H1 (cell line): ENCODE data around the gene SNAPC2. TPM values are rescaled to one million over a fixed set of nuclear protein-coding genes. Genes with fewer than 3 reads are reported as not detected.

Source experiments
- CTCF ChIA-PET: fragments of 300-600 bp; sonication (Branson Sonifier 250); formaldehyde crosslinking; loops from one replicate; lab custom pipeline; 2021; ENCODE audit not compliant: partially characterized antibody; lab: Charles Lee
- POLR2A ChIA-PET: fragments of 300-600 bp; sonication (Branson Sonifier 250); formaldehyde crosslinking; loops from one replicate; lab custom pipeline; 2021; ENCODE audit warnings: inconsistent platforms; ENCODE audit not compliant: partially characterized antibody; lab: Charles Lee
- DNase-seq, 2 experiments: peaks; one replicate each; pipeline versions ENCODE4 v3.0.0 to v3.0.0-alpha.2; 2010 to 2022; ENCODE audit warnings: low spot score in 2 of 2, low read depth in 1 of 2, mixed read lengths in 1 of 2
- FAIRE-seq: peaks from 2 replicates; lab custom pipeline; 2011; peaks lifted over from hg19 to GRCh38; lab: Jason Lieb, UNC
- H2AFZ ChIP-seq: 2 replicates; pipeline ENCODE4 v1.8.1; 2012; ENCODE audit warnings: low read length, inconsistent platforms
- H2AK5ac ChIP-seq: 2 replicates; pipeline ENCODE4 v1.6.1; 2013; ENCODE audit warnings: low read depth, low read length
- H2BK120ac ChIP-seq: replicated peaks from 2 replicates; pipeline ENCODE3; 2013; ENCODE audit warnings: low read depth, low read length, inconsistent platforms
- H2BK12ac ChIP-seq: 2 replicates; pipeline ENCODE4 v1.6.1; 2013; ENCODE audit warnings: low read depth, low read length
- H2BK15ac ChIP-seq: 2 replicates; pipeline ENCODE4 v1.6.1; 2013; ENCODE audit warnings: low read length
- H2BK20ac ChIP-seq: 2 replicates; pipeline ENCODE4 v1.6.1; 2013; ENCODE audit warnings: low read length
- H2BK5ac ChIP-seq: 2 replicates; pipeline ENCODE4 v1.6.1; 2013; ENCODE audit warnings: low read depth, low read length
- H3K14ac ChIP-seq: 2 replicates; pipeline ENCODE4 v1.6.1; 2013; ENCODE audit warnings: inconsistent platforms; ENCODE audit not compliant: insufficient read length
- H3K18ac ChIP-seq: 2 replicates; pipeline ENCODE4 v1.6.1; 2013; ENCODE audit warnings: low read length; ENCODE audit errors: extremely low read depth
- H3K23ac ChIP-seq: 2 replicates; pipeline ENCODE4 v1.6.1; 2013; ENCODE audit warnings: inconsistent platforms; ENCODE audit not compliant: insufficient read length
- H3K23me2 ChIP-seq: 2 replicates; pipeline ENCODE4 v1.6.1; 2013; ENCODE audit warnings: low read depth, low read length
- H3K27ac ChIP-seq: 2 replicates; pipeline ENCODE4 v1.6.1; 2011; ENCODE audit warnings: low read depth, low read length, inconsistent platforms
- H3K27me3 ChIP-seq, 4 experiments: replicated peaks in 1 of 4; 1 replicate in 1 of 4; 2 replicates in 3 of 4; pipeline versions ENCODE4 v1.6.1 to v1.8.1; 2011 to 2013; ENCODE audit warnings: low read length in 3 of 4, mild to moderate bottlenecking in 3 of 4, inconsistent platforms in 2 of 4, mixed read lengths in 2 of 4, moderate library complexity in 1 of 4; ENCODE audit not compliant: control insufficient read depth in 3 of 4, insufficient read depth in 3 of 4; ENCODE audit errors: extremely low read depth in 1 of 4
- H3K36me3 ChIP-seq, 4 experiments: 2 replicates each; pipeline versions ENCODE4 v1.6.1 to v1.8.1; 2011 to 2013; ENCODE audit warnings: mild to moderate bottlenecking in 4 of 4, low read length in 3 of 4, moderate library complexity in 2 of 4, control low read depth in 1 of 4, inconsistent platforms in 1 of 4; ENCODE audit not compliant: insufficient read depth in 4 of 4, control insufficient read depth in 2 of 4
- H3K4ac ChIP-seq: replicated peaks from 2 replicates; pipeline ENCODE3; 2013; ENCODE audit warnings: low read length, low read depth, mixed read lengths, inconsistent platforms; ENCODE audit not compliant: insufficient read length
- H3K4me1 ChIP-seq, 4 experiments: replicated peaks in 1 of 4; 1 replicate in 1 of 4; 2 replicates in 3 of 4; pipeline versions ENCODE4 v1.6.1 to v1.8.1; 2011 to 2013; ENCODE audit warnings: low read length in 3 of 4, inconsistent platforms in 2 of 4, mixed read lengths in 1 of 4; ENCODE audit not compliant: insufficient read depth in 4 of 4, control insufficient read depth in 3 of 4
- H3K4me2 ChIP-seq, 2 experiments: 2 replicates each; pipeline versions ENCODE4 v1.6.1 to v1.8.1; 2011 to 2013; ENCODE audit warnings: low read depth in 2 of 2, low read length in 2 of 2, control low read depth in 1 of 2, inconsistent platforms in 1 of 2, mild to moderate bottlenecking in 1 of 2; ENCODE audit not compliant: insufficient read depth in 1 of 2
- H3K4me3 ChIP-seq, 4 experiments: fragments of 200-600, 300-600 bp in 1 of 4; sonication (generic), shearing (Covaris generic), sonication (Bioruptor Twin) in 1 of 4; 2 replicates each; pipeline versions ENCODE4 v1.5.1 to v1.8.1; 2011 to 2016; ENCODE audit warnings: low read length in 4 of 4, low read depth in 3 of 4, control low read depth in 2 of 4, inconsistent platforms in 2 of 4, mild to moderate bottlenecking in 2 of 4, mixed read lengths in 1 of 4, moderate library complexity in 1 of 4; ENCODE audit not compliant: insufficient read depth in 2 of 4; ENCODE audit errors: extremely low read depth in 1 of 4
- H3K56ac ChIP-seq: replicated peaks from 2 replicates; pipeline ENCODE3; 2013; ENCODE audit warnings: low read depth, mild to moderate bottlenecking, mixed read lengths, low read length, inconsistent platforms; ENCODE audit not compliant: insufficient read length
- H3K79me1 ChIP-seq: 2 replicates; pipeline ENCODE4 v1.6.1; 2013; ENCODE audit warnings: low read depth, low read length, control low read depth
- H3K79me2 ChIP-seq, 2 experiments: 2 replicates each; pipeline versions ENCODE4 v1.6.1 to v1.8.1; 2012 to 2013; ENCODE audit warnings: low read length in 2 of 2, mild to moderate bottlenecking in 2 of 2, inconsistent platforms in 1 of 2; ENCODE audit not compliant: insufficient read depth in 2 of 2, control insufficient read depth in 1 of 2
- H3K9ac ChIP-seq, 4 experiments: replicated peaks in 1 of 4; 1 replicate in 1 of 4; 2 replicates in 3 of 4; pipeline versions ENCODE4 v1.6.1 to v1.8.1; 2011 to 2013; ENCODE audit warnings: low read depth in 3 of 4, low read length in 3 of 4, control low read depth in 2 of 4, mild to moderate bottlenecking in 2 of 4, moderate library complexity in 2 of 4, inconsistent platforms in 1 of 4; ENCODE audit errors: extremely low read depth in 1 of 4
- H3K9me3 ChIP-seq, 2 experiments: 2 replicates each; pipeline versions ENCODE4 v1.6.1 to v1.8.1; 2012 to 2013; ENCODE audit warnings: mild to moderate bottlenecking in 2 of 2, moderate library complexity in 2 of 2, control low read depth in 1 of 2, inconsistent platforms in 1 of 2, low read depth in 1 of 2, low read length in 1 of 2, mixed read lengths in 1 of 2; ENCODE audit not compliant: insufficient read depth in 2 of 2
- H4K20me1 ChIP-seq, 2 experiments: replicated peaks in 1 of 2; 2 replicates each; pipeline versions ENCODE3 to v1.8.1; 2011 to 2013; ENCODE audit warnings: inconsistent platforms in 2 of 2, low read length in 2 of 2, mild to moderate bottlenecking in 1 of 2; ENCODE audit not compliant: insufficient read depth in 2 of 2, control insufficient read depth in 1 of 2
- H4K5ac ChIP-seq: 2 replicates; pipeline ENCODE4 v1.6.1; 2013; ENCODE audit warnings: low read length, low read depth, mixed read lengths, inconsistent platforms; ENCODE audit not compliant: insufficient read length
- H4K8ac ChIP-seq: 2 replicates; pipeline ENCODE4 v1.8.0; 2013; ENCODE audit warnings: mild to moderate bottlenecking, moderate library complexity, low read length, inconsistent platforms; ENCODE audit not compliant: insufficient read depth; ENCODE audit errors: extremely low read depth
- H4K91ac ChIP-seq: replicated peaks from 2 replicates; pipeline ENCODE3; 2013; ENCODE audit warnings: low read length, mixed read lengths, inconsistent platforms; ENCODE audit not compliant: insufficient read length
- ATF3 ChIP-seq: IDR thresholded peaks from 2 replicates; pipeline ENCODE4 v1.6.1; 2011; ENCODE audit warnings: low read depth, mild to moderate bottlenecking, low read length; ENCODE audit not compliant: insufficient read depth
- EGR1 ChIP-seq: IDR thresholded peaks from 2 replicates; pipeline ENCODE4 v1.6.1; 2011; ENCODE audit warnings: low read depth, low read length, borderline replicate concordance
- KDM4A ChIP-seq: IDR thresholded peaks from one replicate; pipeline ENCODE4 v1.7.1; 2012; ENCODE audit warnings: low read depth, mild to moderate bottlenecking, moderate library complexity, low read length, inconsistent platforms; ENCODE audit not compliant: severe bottlenecking
- PHF8 ChIP-seq: fragments of 200-600 bp; sonication (generic); conservative IDR thresholded peaks from 2 replicates; pipeline ENCODE4 v1.7.1; 2012; ENCODE audit warnings: low read depth, mild to moderate bottlenecking, inconsistent platforms, low read length, moderate library complexity
- SP4 ChIP-seq: IDR thresholded peaks from 2 replicates; pipeline ENCODE4 v1.6.1; 2012; ENCODE audit warnings: low read length, inconsistent platforms
- SRF ChIP-seq: IDR thresholded peaks from 2 replicates; pipeline ENCODE4 v1.6.1; 2011; ENCODE audit warnings: mild to moderate bottlenecking, low read depth, low read length, moderate library complexity
- TAF7 ChIP-seq: optimal IDR thresholded peaks from 2 replicates; pipeline ENCODE3; 2011; ENCODE audit warnings: low read depth, mild to moderate bottlenecking, inconsistent platforms, low read length, moderate library complexity, borderline replicate concordance
- WGBS, 2 experiments: shearing (Covaris generic) in 1 of 2; methylation state at CpG; one replicate each; pipeline versions ENCODE4 v1.1.6 to v1.1.7; 2013 to 2015; ENCODE audit warnings: low lambda C conversion rate in 2 of 2, mixed read lengths in 2 of 2, inconsistent platforms in 1 of 2, low coverage in 1 of 2, missing lambda C conversion rate in 1 of 2; ENCODE audit not compliant: insufficient replicate concordance in 2 of 2, insufficient coverage in 1 of 2, insufficient read length in 1 of 2; ENCODE audit errors: extremely low coverage in 1 of 2, missing lambda C conversion rate in 1 of 2; 5-methylcytosine and 5-hydroxymethylcytosine counted together
- polyA plus RNA-seq, 7 experiments: library from polyadenylated mRNA; depleted of rRNA in 3 of 7; stranded (reverse) in 5 of 7; unstranded in 2 of 7; fragments of >200 nt in 5 of 7; fragments of 200-250 nt in 2 of 7; gene quantifications; 1 replicate in 5 of 7; 2 replicates in 1 of 7; 4 replicates in 1 of 7; pipeline versions ENCODE4 v1.2.1 to v1.2.3, GENCODE V29; 2011 to 2013; ENCODE audit warnings: missing spikeins in 2 of 7, mixed read lengths in 2 of 7
- total RNA-seq: library from RNA; stranded (reverse); fragmentation: NEBNext Ultra II Directional; extraction: Animal tissue kit (Norgen Biotek cat#: 25700); gene quantifications from 2 replicates; pipeline ENCODE4 v1.2.1, GENCODE V29; 2021

Gene SNAPC2
- total and polyA plus RNA-seq, 2 of the 8 experiments (the other 6 are each of a cell fraction or from before 2014, with no cell fraction given): 18.2 to 20.3 TPM

GRCh38 chr19:7932930-7933300, 12.8 kb downstream of the SNAPC2 start:
- POLR2A ChIA-PET: interaction anchor here (2.2 to 10.4 kb wide), 2 partner anchors 9 to 189 kb away, joined by 5 to 205 read pairs; partner anchors contain the start of gene TIMM44
- no peak for DNase-seq
- H2BK5ac ChIP-seq: no peak overlapping the region
- no peak overlapping the region for H3K56ac ChIP-seq
- no peak overlapping the region for H2BK12ac ChIP-seq
- no peak overlapping the region for H2AFZ ChIP-seq
- H3K23me2 ChIP-seq: no peaks in the 10 kb centered on the region
- H2BK15ac ChIP-seq: no peak overlapping the region
- H3K27me3 ChIP-seq: no peaks in the 10 kb centered on the region
- 86% methylated on average over 4 of the region's 10 CpGs; no CpG with 5 or more reads in 1 of the 2 experiments for WGBS, 2 experiments
- H2AK5ac ChIP-seq: no peak overlapping the region
- no peak for FAIRE-seq
- H4K8ac ChIP-seq: no peak overlapping the region
- no peak overlapping the region for H3K23ac ChIP-seq
- H3K27ac ChIP-seq: no peak overlapping the region
- H3K4me3 ChIP-seq: no peak overlapping the region
- peaks cover 26 to 73% (median 53%) of the 10 kb centered on the region in 4 experiments for H3K36me3 ChIP-seq
- H4K5ac ChIP-seq: no peak overlapping the region
- H4K20me1 ChIP-seq: peaks cover 6 to 12% of the 10 kb centered on the region in 2 experiments
- H3K9ac ChIP-seq: no peak overlapping the region
- H3K9me3 ChIP-seq: no peaks in the 10 kb centered on the region
- H3K4ac ChIP-seq: no peak overlapping the region
- no peaks in the 10 kb centered on the region for H3K79me2 ChIP-seq
- no peak overlapping the region for H2BK120ac ChIP-seq
- no peak overlapping the region for H4K91ac ChIP-seq
- no peaks in the 10 kb centered on the region for H3K79me1 ChIP-seq
- H3K4me2 ChIP-seq: no peak overlapping the region
- H3K14ac ChIP-seq: no peak overlapping the region
- no peak overlapping the region for H2BK20ac ChIP-seq
- no peak overlapping the region for H3K18ac ChIP-seq
- CTCF ChIA-PET: interaction anchor here (0.6 to 4.1 kb wide), 4 partner anchors 11 to 339 kb away, joined by 3 to 28 read pairs (median 4); partner anchors contain the start of gene TIMM44
- no peaks in the 10 kb centered on the region for H3K4me1 ChIP-seq
- TF ChIP-seq EGR1 (no peak), KDM4A (no peak), ATF3 (no peak), SP4 (no peak), PHF8 (no peak), TAF7 (no peak), SRF (no peak)
